Body of pancreas (tissue), 4 donors: ENCODE results near the gene ARHGEF40. TPM values are rescaled to one million over a fixed set of nuclear protein-coding genes. Genes with fewer than 3 reads are reported as not detected.

Source experiments
- ATAC-seq: fragments of 150-250 bp; one replicate; pipeline ENCODE4 v1.9.1; 2016
- DNase-seq, 4 donors: peaks; one replicate each; pipeline ENCODE4 v3.0.0-alpha.2; 2019
- H3K27ac ChIP-seq, 4 donors: fragments of 200-600 bp; sonication (generic); 1 replicate in 3 of 4; 2 replicates in 1 of 4; pipeline versions ENCODE4 v1.5.1 to v1.6.1; 2016 to 2019; ENCODE audit warnings: mild to moderate bottlenecking in 1 of 4, mixed read lengths in 1 of 4, moderate library complexity in 1 of 4
- H3K27me3 ChIP-seq, 2 donors: fragments of 200-600 bp; sonication (generic); one replicate each; pipeline ENCODE4 v1.6.0; 2016; ENCODE audit warnings: mild to moderate bottlenecking in 1 of 2
- H3K36me3 ChIP-seq, 2 donors: fragments of 200-600 bp; sonication (generic); replicated peaks in 1 of 2; 2 replicates each; pipeline ENCODE4 v1.5.1; 2016; ENCODE audit warnings: low read depth in 2 of 2; ENCODE audit not compliant: insufficient read depth in 1 of 2
- H3K4me1 ChIP-seq: fragments of 200-600 bp; sonication (generic); one replicate; pipeline ENCODE4 v1.6.0; 2016
- H3K4me3 ChIP-seq, 2 donors: fragments of 200-600 bp; sonication (generic); 1 replicate in 1 of 2; 2 replicates in 1 of 2; pipeline ENCODE4 v1.5.1; 2016 to 2019
- H3K9me3 ChIP-seq, 3 donors: fragments of 200-600 bp; sonication (generic); 1 replicate in 2 of 3; 2 replicates in 1 of 3; pipeline ENCODE4 v1.5.1; 2016
- POLR2A ChIP-seq, 3 donors: fragments of 450-650 bp; IDR thresholded peaks; one replicate each; pipeline ENCODE4 v1.6.1; 2016; ENCODE audit warnings: antibody characterized with exemption in 3 of 3, mild to moderate bottlenecking in 2 of 3
- WGBS, 2 donors: methylation state at CpG; one replicate each; pipeline ENCODE4 v1.1.5; 2017; 5-methylcytosine and 5-hydroxymethylcytosine counted together
- intact Hi-C: fragments of 100-400 bp; cut with DNase I; formaldehyde crosslinking; loops from one replicate; pipeline ENCODE4 v1.15.1; 2023
- total RNA-seq, 2 donors: library from RNA; depleted of rRNA; stranded (reverse); fragments of >200 nt; gene quantifications; one replicate each; pipeline ENCODE4 v1.1.0, GENCODE V29; 2016
- TF ChIP-seq, protein P1 (sequence below), 7 experiments: fragments of 450-650 bp in 4 of 7; fragments of 200-600 bp in 3 of 7; sonication (generic) in 3 of 7; IDR thresholded peaks; one replicate each; pipeline ENCODE4 v1.5.1; 2016 to 2019; ENCODE audit warnings: antibody characterized with exemption in 7 of 7

Gene ARHGEF40
- total RNA-seq, 2 donors from 2014 or later = 58.4 to 142 TPM

DNA sequence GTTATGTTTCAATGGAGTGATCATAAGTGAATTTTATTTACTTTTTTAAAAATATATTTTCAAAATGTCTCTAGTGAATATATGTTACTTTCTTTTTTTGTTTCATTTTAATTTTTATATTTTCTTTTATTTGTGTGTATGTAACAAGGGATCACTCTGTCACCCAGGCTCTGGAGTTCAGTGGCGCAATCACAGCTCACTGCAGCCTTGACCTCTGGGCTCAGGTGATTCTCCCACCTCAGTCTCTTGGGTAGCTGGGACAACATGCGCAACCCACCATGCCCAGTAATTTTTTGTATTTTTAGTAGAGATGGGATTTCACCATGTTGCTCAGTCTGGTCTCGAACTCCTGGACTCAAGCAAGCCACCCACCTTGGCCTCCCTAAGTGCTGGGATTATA lies 48.8 kb downstream of the ARHGEF40 start:
- no peak for ATAC-seq

DNA sequence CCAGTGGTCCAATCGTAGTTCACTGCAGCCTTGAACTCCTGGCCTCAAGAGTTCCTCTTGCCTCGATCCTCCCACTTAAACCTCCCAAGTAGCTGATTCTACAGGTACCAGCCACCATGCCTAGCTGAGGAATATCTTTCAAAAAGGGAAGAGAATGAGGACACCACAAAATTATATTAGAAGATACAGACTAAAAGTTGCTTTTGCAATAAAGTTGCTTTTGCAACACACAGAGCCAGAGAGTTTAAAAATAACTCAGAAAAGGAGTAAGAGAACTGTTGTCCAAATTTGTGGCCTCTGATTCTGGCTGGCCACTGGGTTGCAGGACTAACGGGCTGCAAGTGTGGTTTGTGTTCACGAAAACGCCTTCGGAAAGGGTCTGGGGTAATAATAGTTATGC lies 50.6 kb downstream of the ARHGEF40 start:
- Histone ChIP-seq H3K4me1 (no peaks in the 10 kb centered on the region), H3K9me3 (no peaks in the 10 kb centered on the region), H3K36me3 (no peaks in the 10 kb centered on the region), H3K27ac (no peak overlapping the region), H3K27me3 (no peaks in the 10 kb centered on the region), H3K4me3 (no peak overlapping the region)
- DNase-seq (no peak), ATAC-seq (no peak)
- 58 to 70% methylated on average over 6 of the region's 6 CpGs for whole genome bisulfite sequencing, 2 donors
- TF ChIP-seq, protein P1, sequence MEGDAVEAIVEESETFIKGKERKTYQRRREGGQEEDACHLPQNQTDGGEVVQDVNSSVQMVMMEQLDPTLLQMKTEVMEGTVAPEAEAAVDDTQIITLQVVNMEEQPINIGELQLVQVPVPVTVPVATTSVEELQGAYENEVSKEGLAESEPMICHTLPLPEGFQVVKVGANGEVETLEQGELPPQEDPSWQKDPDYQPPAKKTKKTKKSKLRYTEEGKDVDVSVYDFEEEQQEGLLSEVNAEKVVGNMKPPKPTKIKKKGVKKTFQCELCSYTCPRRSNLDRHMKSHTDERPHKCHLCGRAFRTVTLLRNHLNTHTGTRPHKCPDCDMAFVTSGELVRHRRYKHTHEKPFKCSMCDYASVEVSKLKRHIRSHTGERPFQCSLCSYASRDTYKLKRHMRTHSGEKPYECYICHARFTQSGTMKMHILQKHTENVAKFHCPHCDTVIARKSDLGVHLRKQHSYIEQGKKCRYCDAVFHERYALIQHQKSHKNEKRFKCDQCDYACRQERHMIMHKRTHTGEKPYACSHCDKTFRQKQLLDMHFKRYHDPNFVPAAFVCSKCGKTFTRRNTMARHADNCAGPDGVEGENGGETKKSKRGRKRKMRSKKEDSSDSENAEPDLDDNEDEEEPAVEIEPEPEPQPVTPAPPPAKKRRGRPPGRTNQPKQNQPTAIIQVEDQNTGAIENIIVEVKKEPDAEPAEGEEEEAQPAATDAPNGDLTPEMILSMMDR (IDR thresholded peaks at IDR 0.05) = no peak
- no peak for TF ChIP-seq POLR2A (IDR thresholded peaks at IDR 0.05)
- intact Hi-C loops = no loop called here

More for the DNA sequence above, 48.8 kb downstream of the ARHGEF40 start:
- H3K4me1 ChIP-seq = no peaks in the 10 kb centered on the region
- WGBS, 2 donors = 84 to 93% methylated on average over 3 of the region's 3 CpGs
- intact Hi-C loops = no loop called here
- H3K9me3 ChIP-seq = no peaks in the 10 kb centered on the region
- H3K4me3 ChIP-seq = no peak overlapping the region
- H3K27me3 ChIP-seq = no peaks in the 10 kb centered on the region
- no peak overlapping the region for H3K27ac ChIP-seq
- no peaks in the 10 kb centered on the region for H3K36me3 ChIP-seq
- TF ChIP-seq, protein P1 (IDR thresholded peaks at IDR 0.05) = no peak
- no peak for DNase-seq

DNA sequence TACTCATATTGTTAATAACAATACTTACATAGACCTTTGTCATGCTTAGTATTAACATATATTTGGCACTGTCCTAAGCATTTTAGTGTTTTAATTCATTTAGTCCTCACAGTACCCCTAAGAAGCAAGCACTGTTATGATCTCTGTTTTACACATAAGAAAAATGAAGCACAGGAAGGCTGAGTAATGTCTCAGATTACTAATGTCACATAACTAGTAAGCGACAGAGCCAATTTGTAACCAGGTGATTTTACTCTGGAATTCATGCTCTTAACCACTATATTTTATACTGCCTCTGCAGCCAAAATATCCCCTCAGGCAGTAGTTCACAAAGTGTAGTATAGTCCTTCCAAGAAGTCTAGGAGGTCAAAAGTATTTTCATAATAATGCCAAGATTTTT lies 51.0 kb downstream of the ARHGEF40 start:
- Histone ChIP-seq H3K27me3 (no peaks in the 10 kb centered on the region), H3K4me1 (no peaks in the 10 kb centered on the region), H3K4me3 (no peak overlapping the region), H3K36me3 (no peaks in the 10 kb centered on the region), H3K9me3 (no peaks in the 10 kb centered on the region), H3K27ac (no peak overlapping the region)
- intact Hi-C loops = no loop called here
- ATAC-seq = no peak
- WGBS, 2 donors = 54 to 73% methylated on average over 1 of the region's 1 CpG
- TF ChIP-seq POLR2A (IDR thresholded peaks at IDR 0.05) = no peak
- TF ChIP-seq, protein P1 (IDR thresholded peaks at IDR 0.05) = no peak
- DNase-seq = no peak

DNA sequence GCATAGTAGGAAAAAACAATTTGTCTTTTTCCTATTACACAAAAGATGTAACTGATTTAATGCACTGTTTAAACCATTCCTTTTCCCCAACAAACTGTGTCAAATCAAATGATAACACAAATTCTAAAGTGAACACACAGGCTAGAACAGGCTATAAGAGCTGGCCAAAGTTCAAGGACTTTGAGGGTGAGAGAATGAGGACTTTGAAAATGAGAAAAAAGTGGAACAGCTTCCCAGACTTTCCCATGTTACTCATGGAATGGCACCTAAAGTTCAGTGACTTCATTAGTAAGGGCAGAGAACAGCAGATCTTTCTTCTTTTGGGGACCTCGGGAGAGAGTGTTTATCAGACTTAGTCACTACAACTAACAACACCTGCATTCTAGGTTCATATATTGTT lies 53.3 kb downstream of the ARHGEF40 start:
- DNase-seq (no peak), ATAC-seq (no peak)
- no peaks in the 10 kb centered on the region for H3K4me1 ChIP-seq
- H3K4me3 ChIP-seq = no peak overlapping the region
- TF ChIP-seq, protein P1 (IDR thresholded peaks at IDR 0.05) = no peak
- TF ChIP-seq POLR2A (IDR thresholded peaks at IDR 0.05) = no peak
- H3K27me3 ChIP-seq = no peaks in the 10 kb centered on the region
- H3K9me3 ChIP-seq = no peaks in the 10 kb centered on the region
- no peak overlapping the region for H3K27ac ChIP-seq
- no peaks in the 10 kb centered on the region for H3K36me3 ChIP-seq
- 65 to 71% methylated on average over 1 of the region's 1 CpG for WGBS, 2 donors
- intact Hi-C loops = no loop called here

DNA sequence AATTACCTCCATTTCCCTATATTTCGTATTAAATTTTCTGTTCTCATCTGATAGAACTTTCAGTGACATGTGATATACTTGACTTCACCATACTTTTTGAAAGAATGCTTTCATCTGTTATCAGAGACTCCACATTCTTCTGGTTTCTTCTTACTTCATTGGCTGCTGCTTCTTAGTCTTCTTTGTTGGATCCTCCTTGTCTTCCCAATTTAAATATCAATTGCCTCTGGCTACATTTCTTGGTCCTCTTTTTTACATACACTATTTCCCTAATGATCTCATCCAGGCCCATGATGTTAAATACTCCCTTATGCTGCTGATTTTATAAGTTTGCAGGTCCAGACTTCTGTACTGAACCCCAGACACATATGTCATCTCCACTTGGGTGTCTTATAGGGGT lies 63.8 kb downstream of the ARHGEF40 start:
- Histone ChIP-seq H3K27ac (no peak overlapping the region), H3K9me3 (no peaks in the 10 kb centered on the region), H3K4me3 (no peak overlapping the region), H3K27me3 (no peaks in the 10 kb centered on the region), H3K36me3 (no peaks in the 10 kb centered on the region), H3K4me1 (no peaks in the 10 kb centered on the region)
- 23 to 42% methylated on average over 1 of the region's 1 CpG for WGBS, 2 donors
- no peak for TF ChIP-seq POLR2A (IDR thresholded peaks at IDR 0.05)
- TF ChIP-seq, protein P1 (IDR thresholded peaks at IDR 0.05) = no peak
- no peak for ATAC-seq
- intact Hi-C loops = no loop called here
- DNase-seq = no peak
